Stimulated activated CD8-positive, alpha-beta memory T cell treated with anti-CD3 and anti-CD28 coated beads, Interleukin-4, amount 100 ng/mL, for 4 hours (primary cell): ENCODE data around the gene SPECC1L.

Source experiments
- DNase-seq, 2 donors: peaks; one replicate each; pipeline ENCODE4 v3.0.0-alpha.2; 2020; ENCODE audit warnings: low read depth in 2 of 2, low spot score in 1 of 2

Gene SPECC1L

DNA sequence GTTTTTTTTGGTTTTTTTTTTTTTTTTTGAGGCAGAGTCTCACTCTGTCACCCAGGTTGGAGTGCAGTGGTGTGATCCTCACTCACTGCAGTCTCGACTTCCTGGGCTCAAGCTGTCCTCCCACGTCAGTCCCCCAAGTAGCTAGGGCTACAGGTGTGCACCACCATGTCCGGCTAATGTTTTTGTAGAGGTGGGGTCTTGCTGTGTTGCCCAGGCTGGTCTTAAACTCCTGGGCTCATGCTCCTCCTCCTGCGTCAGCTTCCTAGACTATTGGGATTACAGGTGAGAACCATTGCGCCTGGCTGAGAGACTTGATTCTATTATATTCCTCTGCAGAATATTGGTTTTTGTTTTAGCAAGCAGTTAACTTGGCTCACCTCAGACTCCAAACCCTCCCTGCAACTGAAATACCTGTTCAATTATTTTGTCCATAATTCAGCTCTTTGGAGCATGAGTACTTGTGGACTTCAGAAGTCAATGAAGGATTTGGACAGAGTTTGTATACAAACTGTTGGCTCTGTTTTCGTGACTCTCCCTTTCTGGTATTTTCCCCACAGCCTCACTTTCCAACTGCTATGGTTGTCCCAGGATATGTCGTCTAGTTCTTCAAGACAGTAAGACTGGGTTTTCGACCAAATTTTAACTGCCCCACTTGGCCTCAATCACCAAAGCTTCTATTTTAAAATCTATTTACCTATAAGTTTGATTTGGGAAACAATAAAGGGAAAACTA is 87.6 kb downstream of the SPECC1L start:
- DNase-seq: no peak

DNA sequence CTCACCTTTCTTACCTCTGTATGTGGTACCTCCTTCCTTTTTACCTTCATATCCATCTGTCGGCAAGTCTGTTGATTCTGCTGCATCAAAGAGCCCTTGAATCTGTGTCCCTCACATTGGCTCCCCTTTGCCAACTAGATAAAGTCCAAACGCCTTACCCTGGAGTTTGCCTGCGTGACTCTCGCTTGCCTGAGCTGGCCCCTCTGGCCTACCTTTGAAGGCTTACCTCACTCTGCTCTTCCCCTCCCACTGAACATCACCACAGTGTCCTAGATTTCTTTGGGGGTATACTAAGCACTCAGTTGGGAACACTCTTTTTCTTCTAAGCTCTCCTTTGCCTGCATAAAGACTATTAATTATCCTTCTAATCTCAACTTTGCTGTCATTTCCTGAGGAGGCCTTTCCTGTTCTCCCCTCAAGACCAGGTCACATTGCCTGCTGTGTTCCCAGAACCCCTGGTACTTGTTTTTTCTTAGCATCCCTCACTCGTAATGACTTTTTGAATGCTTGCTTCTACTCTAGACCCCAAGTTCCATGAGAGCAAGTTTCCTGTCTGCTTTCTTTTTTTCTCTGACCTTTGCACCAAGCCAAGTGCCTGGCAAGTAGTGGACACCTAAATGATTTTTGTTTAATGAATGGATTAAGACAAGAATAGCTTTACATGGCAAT is 89.0 kb downstream of the SPECC1L start:
- no peak for DNase-seq

- no peak for DNase-seq
These were observed 91.5 kb downstream of the SPECC1L start for GRCh38 chr22:24361976-24362646.

- no peak for DNase-seq
These were observed 92.6 kb downstream of the SPECC1L start for GRCh38 chr22:24363243-24363642.

DNA sequence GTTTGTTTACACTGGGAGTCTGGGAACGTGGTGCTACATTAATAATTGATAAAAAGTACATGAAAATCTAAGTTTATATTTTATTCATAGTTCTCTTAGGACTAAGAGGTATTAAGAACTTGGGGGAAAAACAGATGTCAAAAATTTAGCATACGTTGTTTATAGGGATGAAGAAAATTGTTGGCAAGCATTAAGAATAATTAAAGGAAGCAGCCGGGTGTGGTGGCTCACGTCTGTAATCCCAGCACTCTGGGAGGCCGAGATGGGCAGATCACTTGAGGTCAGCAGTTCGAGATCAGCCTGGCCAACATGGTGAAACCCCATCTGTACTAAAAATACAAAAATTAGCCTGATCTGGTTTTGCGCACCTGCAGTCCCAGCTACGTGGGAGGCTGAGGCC is 96.1 kb downstream of the SPECC1L start:
- no peak for DNase-seq

DNA sequence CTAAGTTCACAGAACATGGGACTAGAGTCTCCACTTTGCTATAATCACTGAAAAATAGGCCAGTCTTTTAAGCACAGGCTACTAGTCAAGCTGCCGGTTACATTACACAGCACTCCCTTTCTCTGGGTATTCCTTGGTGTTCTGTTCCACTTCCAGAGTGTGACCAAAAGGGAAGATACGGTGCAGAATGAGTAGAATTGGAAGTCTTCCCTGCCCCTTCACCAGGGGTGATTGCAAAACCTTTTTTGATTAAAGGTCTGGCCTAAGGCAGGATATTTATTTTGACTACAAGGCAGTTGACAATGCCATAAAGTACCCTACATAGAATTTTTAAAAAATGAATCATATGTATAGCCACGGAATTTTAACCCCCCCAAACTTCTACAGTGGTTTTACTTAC is 97.2 kb downstream of the SPECC1L start:
- no peak for DNase-seq

- no peak for DNase-seq
These were observed 99.8 kb downstream of the SPECC1L start for GRCh38 chr22:24370401-24370800.

GRCh38 chr22:24376002-24376401 is 105.4 kb downstream of the SPECC1L start:
- no peak for DNase-seq

GRCh38 chr22:24376586-24376985 is 106.0 kb downstream of the SPECC1L start:
- DNase-seq: no peak

DNA sequence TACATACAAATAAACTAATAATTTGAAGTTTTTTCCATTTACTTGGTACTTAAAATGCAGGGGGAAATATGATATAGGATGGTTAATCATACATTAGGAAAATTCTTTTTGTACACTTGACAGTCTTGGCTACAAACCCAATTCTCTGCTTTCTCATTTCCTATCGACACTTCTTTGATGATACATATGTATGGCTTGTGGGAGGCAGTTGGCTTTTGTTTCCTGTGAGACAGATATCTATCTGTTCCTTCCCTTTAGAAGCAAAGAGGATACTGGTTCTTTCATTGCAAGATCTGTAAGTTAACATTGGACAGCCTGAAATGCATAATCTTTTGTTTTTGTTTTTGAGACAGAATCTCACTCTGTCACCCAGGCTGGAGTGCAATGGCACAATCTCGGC is 108.9 kb downstream of the SPECC1L start:
- DNase-seq: no peak

DNA sequence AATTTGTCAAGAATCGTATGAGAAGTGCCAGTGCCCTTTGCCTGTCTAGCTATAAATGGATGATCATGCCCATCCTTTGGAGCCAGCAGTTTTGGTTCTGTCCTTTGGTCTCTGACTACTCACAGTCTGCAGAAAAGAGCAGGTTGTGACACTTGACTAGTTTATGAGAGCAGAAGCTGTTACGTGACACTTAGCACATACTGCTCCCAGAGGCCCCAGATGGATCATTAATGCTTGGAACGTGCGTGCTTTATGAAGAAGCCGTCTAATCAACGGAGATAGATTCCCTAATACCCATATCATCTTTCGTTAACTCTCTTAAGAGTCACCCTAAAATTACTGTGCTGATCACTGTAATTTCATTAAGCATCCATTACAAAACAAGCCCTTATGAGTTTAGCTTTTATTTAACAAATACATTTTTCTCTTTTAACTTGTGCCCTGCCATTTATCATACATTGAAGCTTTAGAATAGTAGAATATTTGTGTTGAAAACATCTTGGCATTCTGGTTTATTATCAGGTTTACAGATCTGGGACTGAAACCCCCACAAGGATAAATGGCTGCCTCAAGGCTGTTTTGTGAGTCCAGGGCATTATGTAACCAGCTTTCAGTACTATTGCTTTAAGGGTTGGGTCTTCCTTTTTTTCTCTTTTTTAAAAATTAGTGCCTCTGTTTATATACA is 109.7 kb downstream of the SPECC1L start:
- no peak for DNase-seq

- DNase-seq: no peak
These were observed 110.2 kb downstream of the SPECC1L start for GRCh38 chr22:24380905-24381230.

DNA sequence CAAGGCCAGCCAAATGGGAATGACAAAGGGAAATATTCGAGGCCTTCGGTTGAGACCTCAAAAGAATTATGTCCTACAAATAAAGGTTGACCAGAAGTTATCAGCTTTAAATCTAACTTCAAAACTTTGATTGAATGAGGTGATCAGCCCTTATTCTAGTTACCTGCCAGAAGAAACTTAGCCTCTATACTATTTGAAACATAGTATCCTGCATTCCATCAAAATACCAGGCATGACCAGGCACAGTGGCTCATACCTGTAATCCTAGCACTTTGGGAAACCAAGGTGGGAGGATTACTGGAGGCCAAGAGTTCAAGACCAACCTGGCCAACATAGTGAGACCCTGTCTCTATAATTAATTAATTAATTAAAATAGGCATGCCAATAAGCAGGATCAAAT is 112.4 kb downstream of the SPECC1L start:
- no peak for DNase-seq

DNA sequence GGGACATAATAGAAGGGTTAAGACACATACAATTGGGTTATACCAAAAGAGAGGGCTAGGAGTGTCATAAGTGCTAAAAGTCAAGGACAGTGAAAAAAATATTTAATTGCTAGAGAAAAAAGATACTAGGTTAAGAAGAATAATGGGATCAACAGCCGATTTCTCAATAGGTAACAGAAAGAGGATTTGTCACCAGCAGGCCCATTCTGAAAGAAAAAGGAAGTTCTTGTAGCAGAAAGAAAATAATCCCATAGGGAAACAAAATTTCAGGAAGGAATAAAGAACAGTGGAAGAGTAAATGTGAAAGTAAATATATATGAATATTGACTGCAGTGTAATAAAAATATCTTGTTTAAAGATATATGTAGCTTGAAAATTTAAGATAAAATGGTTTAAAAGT is 113.5 kb downstream of the SPECC1L start:
- no peak for DNase-seq

- no peak for DNase-seq
These were observed 116.4 kb downstream of the SPECC1L start for GRCh38 chr22:24386937-24387471.

- no peak for DNase-seq
These were observed 119.0 kb downstream of the SPECC1L start for GRCh38 chr22:24389680-24390079.

DNA sequence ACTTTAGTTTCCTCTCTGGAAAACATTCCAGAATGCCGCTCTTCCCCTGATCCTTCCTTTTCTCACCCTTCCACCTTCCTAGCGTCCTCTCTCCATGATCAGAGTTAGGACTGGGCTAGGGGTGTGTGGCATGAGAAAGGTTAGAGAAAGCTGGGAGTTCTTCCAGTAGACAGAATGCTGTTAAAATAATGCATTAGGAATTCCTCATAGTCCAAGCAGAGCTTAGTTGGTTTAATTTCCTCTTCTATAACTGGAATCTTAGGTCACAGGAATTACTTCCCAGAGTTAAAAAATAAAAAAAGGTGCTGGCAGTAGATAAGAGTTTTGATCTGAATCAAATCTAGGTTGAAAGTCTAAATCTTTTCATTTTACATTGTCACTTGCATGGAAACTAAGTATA is 119.5 kb downstream of the SPECC1L start:
- DNase-seq: no peak

DNA sequence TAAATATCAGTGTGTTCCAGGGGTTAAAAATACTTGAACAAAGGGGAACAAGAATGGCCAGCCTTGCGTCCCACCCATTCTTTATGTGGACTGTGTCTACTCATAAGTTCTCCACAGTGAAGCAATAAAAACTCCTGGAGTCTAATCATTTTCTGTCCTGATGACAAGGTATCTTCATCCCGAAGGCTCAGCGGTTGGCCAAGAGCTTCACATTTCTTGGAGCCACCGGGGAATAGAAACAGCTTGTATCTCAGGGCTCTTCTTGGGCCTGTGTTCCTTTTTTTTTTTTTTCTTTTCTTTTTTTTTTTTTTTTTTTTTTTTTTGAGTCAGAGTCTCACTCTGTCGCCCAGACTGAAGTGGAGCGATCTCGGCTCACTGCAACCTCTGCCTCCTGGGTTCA is 119.9 kb downstream of the SPECC1L start:
- no peak for DNase-seq

DNA sequence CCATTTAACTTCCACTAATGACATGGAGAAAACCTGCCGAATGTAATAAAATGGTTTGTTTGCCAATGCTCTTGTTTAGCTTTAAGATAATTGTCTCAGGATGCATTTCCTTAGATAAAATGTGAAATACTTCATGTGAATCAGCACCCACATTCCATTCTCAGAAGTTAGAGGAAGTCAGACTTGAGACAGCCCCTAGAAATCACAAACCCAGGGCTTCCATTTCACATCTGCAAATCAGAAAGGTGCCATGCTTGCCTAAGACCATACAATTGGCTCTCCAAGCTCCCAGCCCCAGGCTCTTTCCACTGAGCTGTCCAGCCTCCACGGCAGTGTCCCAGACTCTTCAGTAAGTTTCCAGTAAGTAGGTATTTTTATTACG is 121.2 kb downstream of the SPECC1L start:
- DNase-seq: no peak

DNA sequence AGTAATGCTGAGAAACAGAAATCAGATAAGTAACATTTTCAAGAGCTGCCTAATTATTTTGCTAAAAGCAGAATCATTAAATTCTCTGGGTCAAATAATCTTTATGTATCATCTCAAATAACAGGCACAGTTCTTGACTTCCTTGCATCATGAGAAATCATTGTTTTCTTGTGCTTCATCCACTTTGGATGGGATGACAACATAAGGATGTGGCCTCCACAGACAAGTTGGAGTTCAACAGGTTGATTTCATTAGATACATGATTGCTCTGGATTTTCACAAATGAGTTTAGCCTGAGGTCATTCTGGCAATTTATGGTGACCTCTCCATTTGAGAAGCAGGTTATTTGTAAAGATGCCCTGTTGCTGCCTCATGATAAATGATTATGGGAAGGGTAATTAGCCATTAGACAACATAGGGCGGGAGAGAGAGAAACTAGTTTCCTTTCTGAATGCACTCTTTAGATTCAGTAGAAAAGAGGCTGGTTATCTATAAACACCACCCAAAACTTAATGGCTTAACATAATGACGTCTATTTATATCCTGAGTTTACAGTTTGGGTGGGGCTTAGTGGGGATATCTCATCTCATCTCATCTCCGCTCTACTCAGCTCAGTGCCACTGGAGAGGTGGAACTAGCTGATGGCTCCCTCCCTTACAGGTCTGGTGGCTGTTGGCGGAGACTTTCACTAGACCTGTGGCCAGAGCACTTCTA is 121.7 kb downstream of the SPECC1L start:
- DNase-seq: no peak

GRCh38 chr22:24393012-24393559 is 122.5 kb downstream of the SPECC1L start:
- no peak for DNase-seq
